ENCODE results near the gene ARPC4. TPM values are rescaled to one million over a fixed set of nuclear protein-coding genes. Genes with fewer than 3 reads are reported as not detected.

Gene ARPC4
- total RNA-seq, 2 donors from 2014 or later: 323 to 381 TPM

DNA sequence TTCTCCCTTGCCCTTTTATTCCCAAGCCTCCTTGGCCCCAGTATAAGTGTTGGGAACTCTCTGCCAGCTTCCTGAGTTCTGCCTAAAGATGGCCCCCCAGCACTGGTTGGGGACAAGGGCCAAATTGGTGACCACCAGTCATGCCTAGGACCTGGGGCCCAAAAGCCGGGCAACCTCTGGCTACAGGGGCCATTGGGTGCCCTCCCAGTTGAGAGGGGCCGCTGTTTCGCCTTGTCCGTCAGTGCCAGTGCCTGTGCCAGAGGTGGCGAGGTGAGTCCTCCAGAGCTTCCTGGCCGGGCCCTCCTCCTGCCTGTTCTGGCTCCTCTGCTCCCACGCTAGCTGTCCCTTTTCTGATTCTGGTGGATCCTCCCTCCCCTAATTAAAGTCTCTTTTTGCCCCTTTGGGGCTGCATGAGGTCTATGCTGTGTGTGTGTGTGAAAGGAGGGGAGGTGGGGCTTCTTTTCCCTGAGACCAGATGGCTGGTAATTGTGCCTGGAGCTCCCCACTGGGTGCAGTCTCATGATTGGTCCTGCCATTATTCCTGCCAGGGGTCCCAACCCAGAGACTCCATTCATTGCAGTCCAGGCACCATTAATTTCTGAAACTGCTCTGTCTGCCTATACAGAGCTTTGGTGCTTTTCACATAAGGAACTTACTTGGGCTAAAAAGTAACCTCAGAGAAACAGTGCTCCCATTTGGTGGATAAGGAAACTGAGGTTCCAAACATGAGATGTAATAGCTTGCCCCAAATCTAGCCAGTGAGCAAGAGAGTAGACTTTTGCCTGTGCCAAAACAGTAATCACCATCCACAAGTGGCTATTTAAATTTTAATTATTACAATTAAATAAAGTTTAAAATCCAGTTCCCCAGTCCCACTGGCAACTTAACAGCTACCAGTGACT is 14.1 kb downstream of the ARPC4 start:
- Mint-ChIP-seq H3K27ac (peak overlapping the region; percentile 91), H3K4me3 (no peak overlapping the region), H3K9me3 (no peaks in the 10 kb centered on the region), H3K4me1 (ENCODE audit: low read depth in 2 of 2) (peaks cover 56 to 63% of the 10 kb centered on the region in 2 donors), H3K27me3 (no peaks in the 10 kb centered on the region), H3K36me3 (peaks cover 23% of the 10 kb centered on the region)
- ATAC-seq (no peak), DNase-seq (ENCODE audit: low spot score) (no peak)

DNA sequence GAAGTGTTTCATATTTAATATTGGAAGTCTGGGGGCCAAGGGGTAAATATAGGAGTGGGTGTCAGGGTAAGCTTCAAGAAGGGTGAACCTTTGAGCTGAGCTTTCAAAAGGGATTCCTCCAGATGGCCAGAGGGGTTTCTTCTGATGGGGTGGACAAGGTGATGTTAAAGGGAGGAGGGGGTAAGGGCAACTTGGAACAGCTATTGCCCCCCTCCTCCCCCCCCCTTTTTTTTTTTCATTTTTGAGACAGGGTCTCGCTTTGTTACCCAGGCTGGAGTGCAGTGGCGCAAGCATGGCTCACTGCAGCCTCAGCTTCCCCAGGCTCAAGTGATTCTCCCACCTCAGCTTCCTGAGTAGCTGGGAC is 15.1 kb downstream of the ARPC4 start:
- Mint-ChIP-seq H3K27ac (peak overlapping the region; percentile 91), H3K4me3 (peak overlapping the region; percentile 75), H3K27me3 (no peaks in the 10 kb centered on the region), H3K9me3 (no peaks in the 10 kb centered on the region), H3K36me3 (peaks cover 22% of the 10 kb centered on the region), H3K4me1 (ENCODE audit: low read depth in 2 of 2) (peaks cover 56 to 63% of the 10 kb centered on the region in 2 donors)
- peak in 1 of 2 donors; percentile 1 for ATAC-seq
- DNase-seq (ENCODE audit: low spot score): no peak

GRCh38 chr3:9808345-9809037 is 15.6 kb downstream of the ARPC4 start:
- ATAC-seq (peak; percentile 81 to 82), DNase-seq (ENCODE audit: low spot score) (peak; percentile 62)
- Mint-ChIP-seq H3K27ac (peak overlapping the region; percentile 91), H3K36me3 (peaks cover 17% of the 10 kb centered on the region), H3K4me1 (ENCODE audit: low read depth in 2 of 2) (peaks cover 51 to 58% of the 10 kb centered on the region in 2 donors), H3K4me3 (peak overlapping the region; percentile 75), H3K9me3 (no peaks in the 10 kb centered on the region), H3K27me3 (no peaks in the 10 kb centered on the region)

GRCh38 chr3:9809239-9809614 is 16.3 kb downstream of the ARPC4 start:
- DNase-seq (ENCODE audit: low spot score): peak; percentile 38
- Mint-ChIP-seq H3K27me3 (no peaks in the 10 kb centered on the region), H3K4me3 (peak overlapping the region; percentile 75), H3K36me3 (peaks cover 9% of the 10 kb centered on the region), H3K4me1 (ENCODE audit: low read depth in 2 of 2) (peaks cover 45 to 52% of the 10 kb centered on the region in 2 donors), H3K9me3 (no peaks in the 10 kb centered on the region), H3K27ac (peak overlapping the region; percentile 91)
- no peak for ATAC-seq

DNA sequence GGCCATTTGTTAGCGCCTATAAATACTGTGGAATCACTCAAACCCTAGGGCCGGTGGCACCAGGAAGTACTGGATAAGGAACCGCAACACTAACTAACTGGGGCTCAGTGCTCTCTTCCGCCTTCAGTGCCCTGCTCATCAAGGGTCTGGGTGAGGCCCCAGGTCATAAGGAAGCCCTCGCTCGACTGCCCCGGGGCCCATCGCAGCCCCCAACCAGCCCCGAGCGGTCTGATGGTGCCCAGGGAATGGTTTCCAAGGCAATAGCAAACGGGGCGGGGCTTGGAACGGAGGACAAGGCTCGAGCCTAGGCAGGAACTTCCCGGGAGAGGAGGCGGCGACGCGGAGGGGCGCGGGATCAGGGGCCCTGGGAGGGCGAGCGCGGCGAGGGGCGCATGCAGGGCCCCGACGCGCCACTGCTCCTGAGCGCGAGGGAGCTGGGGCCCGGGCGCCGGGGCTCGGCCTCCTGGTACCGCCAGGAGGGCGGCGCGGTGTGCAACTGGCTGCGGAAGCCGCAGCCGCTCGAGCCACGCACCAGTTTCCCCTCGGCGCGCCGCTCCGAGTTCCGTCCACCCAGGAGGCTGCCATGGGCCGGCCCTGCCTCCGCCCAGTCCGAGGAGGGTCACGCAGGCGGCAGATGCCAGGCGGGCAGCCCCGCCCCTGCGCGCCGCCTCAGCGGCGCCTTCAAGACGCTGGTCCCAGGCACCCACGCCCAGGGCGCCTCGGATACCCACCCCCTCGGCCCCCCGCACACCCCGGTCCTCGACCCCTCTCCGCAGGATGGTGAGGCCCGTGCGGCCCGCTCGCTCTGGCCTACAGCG is 16.9 kb downstream of the ARPC4 start, which contains the start of gene TTLL3:
Gene TTLL3, plus strand, starts transcription at position 648 of the 818 bp plus-strand sequence. CDS start 400 bp downstream, outside the sequence.
- peaks cover 5% of the 10 kb centered on the region for H3K36me3 Mint-ChIP-seq

GRCh38 chr3:9810433-9810770 is 17.5 kb downstream of the ARPC4 start:
- H3K27ac Mint-ChIP-seq: peak overlapping the region; percentile 9 to 49

More for the DNA sequence above, 16.9 kb downstream of the ARPC4 start, which contains the start of gene TTLL3:
- ATAC-seq: peak; percentile 77 to 83
- Mint-ChIP-seq H3K9me3 (no peaks in the 10 kb centered on the region), H3K27ac (peak within 1 kb of the TSS; percentile 91), H3K27me3 (no peaks in the 10 kb centered on the region), H3K4me1 (ENCODE audit: low read depth in 2 of 2) (peaks cover 43 to 46% of the 10 kb centered on the region in 2 donors), H3K4me3 (peak within 1 kb of the TSS; percentile 75)
- DNase-seq (ENCODE audit: low spot score): peak; percentile 69

DNA sequence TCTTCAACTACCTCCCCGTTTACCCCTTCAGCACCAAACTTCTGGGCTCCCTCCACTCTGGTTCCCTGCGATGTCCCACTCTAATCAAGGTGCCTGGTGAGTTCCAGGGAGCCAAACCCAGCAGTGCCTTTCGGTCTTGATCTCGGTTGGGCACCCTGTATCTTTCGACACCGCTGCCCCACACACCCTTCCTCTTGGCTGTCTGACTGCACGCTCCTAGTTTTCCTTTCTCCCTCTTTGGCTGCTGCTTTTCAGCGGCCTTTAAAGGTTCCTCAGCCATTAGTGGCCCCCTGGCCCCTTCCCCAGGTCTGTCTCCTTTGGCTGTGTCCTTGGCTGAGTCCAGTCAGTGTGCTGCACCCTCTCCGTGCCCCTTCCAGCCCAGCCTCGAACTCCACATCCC is 18.0 kb downstream of the ARPC4 start:
- peaks cover 5% of the 10 kb centered on the region for H3K36me3 Mint-ChIP-seq
- no peak for ATAC-seq
- H3K27me3 Mint-ChIP-seq: no peaks in the 10 kb centered on the region
- peaks cover 43 to 46% of the 10 kb centered on the region in 2 donors for H3K4me1 Mint-ChIP-seq (ENCODE audit: low read depth in 2 of 2)
- peak; percentile 29 for DNase-seq (ENCODE audit: low spot score)
- no peaks in the 10 kb centered on the region for H3K9me3 Mint-ChIP-seq
- H3K4me3 Mint-ChIP-seq: peak overlapping the region; percentile 75
- H3K27ac Mint-ChIP-seq: peak overlapping the region; percentile 9 to 49

More at GRCh38 chr3:9810433-9810770, 17.5 kb downstream of the ARPC4 start:
- H3K9me3 Mint-ChIP-seq: no peaks in the 10 kb centered on the region
- peaks cover 43 to 46% of the 10 kb centered on the region in 2 donors for H3K4me1 Mint-ChIP-seq (ENCODE audit: low read depth in 2 of 2)
- peaks cover 5% of the 10 kb centered on the region for H3K36me3 Mint-ChIP-seq
- peak overlapping the region; percentile 75 for H3K4me3 Mint-ChIP-seq
- no peaks in the 10 kb centered on the region for H3K27me3 Mint-ChIP-seq
- DNase-seq (ENCODE audit: low spot score) (peak; percentile 37), ATAC-seq (no peak)

DNA sequence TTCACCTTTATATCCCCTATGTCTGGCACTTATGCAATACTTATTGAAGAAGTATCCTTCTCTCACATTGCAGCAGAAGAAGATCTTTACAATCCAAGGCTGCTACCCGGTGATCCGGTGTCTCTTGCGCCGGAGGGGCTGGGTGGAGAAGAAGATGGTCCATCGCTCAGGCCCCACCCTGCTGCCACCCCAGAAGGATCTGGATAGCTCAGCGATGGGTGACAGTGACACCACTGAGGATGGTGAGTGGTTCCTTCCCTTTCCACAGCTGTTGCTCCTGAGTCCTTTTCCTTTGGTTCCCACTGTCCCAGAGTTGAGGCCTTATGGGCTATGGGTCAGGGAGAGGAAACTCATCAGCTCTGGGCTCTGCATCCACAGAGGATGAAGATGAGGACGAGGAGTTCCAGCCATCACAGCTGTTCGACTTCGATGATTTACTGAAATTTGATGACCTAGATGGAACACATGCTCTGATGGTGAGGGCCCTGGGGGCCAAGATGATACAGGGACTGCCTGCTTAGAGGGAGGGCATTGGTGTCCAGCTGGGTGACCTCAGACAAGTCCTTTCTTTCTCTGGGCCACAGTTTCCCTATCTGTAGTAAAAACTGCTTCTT is 20.1 kb downstream of the ARPC4 start:
- DNase-seq (ENCODE audit: low spot score) (peak; percentile 18), ATAC-seq (no peak)
- Mint-ChIP-seq H3K4me1 (ENCODE audit: low read depth in 2 of 2) (peaks cover 32% of the 10 kb centered on the region in 2 donors), H3K36me3 (peaks cover 5% of the 10 kb centered on the region), H3K4me3 (no peak overlapping the region), H3K27ac (no peak overlapping the region), H3K27me3 (no peaks in the 10 kb centered on the region), H3K9me3 (no peaks in the 10 kb centered on the region)

DNA sequence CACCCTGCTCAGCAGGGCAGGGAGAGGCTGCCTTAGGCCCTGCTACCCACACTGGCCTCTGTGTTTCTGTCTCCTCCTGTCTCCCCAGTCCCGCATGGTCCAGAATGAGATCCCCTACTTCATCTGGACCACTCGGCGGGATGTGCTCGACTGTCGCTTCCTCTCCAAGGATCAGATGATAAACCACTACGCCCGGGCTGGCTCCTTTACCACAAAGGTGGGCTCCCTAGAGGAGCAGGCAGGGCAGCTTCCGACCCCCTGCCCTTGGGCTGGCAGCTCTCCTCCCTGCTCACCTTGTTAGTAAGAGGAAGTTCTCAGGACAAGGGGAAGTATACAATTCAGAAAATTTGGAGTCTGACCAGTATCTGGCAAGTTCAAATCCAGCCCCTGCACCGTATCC is 23.1 kb downstream of the ARPC4 start:
- ATAC-seq: no peak
- Mint-ChIP-seq H3K27ac (no peak overlapping the region), H3K9me3 (no peaks in the 10 kb centered on the region)

GRCh38 chr3:9817436-9817835 is 24.6 kb downstream of the ARPC4 start:
- H3K27ac Mint-ChIP-seq: no peak overlapping the region
- no peak for DNase-seq (ENCODE audit: low spot score)
- no peaks in the 10 kb centered on the region for H3K27me3 Mint-ChIP-seq
- peaks cover 0 to 6% of the 10 kb centered on the region in 2 donors for H3K4me1 Mint-ChIP-seq (ENCODE audit: low read depth in 2 of 2)
- ATAC-seq: no peak
- no peak overlapping the region for H3K4me3 Mint-ChIP-seq
- no peaks in the 10 kb centered on the region for H3K9me3 Mint-ChIP-seq
- peaks cover 7% of the 10 kb centered on the region for H3K36me3 Mint-ChIP-seq

More for the DNA sequence above, 23.1 kb downstream of the ARPC4 start:
- Mint-ChIP-seq H3K36me3 (peaks cover 12% of the 10 kb centered on the region), H3K4me3 (no peak overlapping the region), H3K27me3 (no peaks in the 10 kb centered on the region), H3K4me1 (ENCODE audit: low read depth in 2 of 2) (peaks cover 9 to 16% of the 10 kb centered on the region in 2 donors)
- no peak for DNase-seq (ENCODE audit: low spot score)

GRCh38 chr3:9818666-9819335 is 25.9 kb downstream of the ARPC4 start:
- Mint-ChIP-seq H3K9me3 (no peaks in the 10 kb centered on the region), H3K36me3 (peaks cover 7% of the 10 kb centered on the region), H3K27me3 (no peaks in the 10 kb centered on the region), H3K4me1 (ENCODE audit: low read depth in 2 of 2) (peaks cover 0 to 6% of the 10 kb centered on the region in 2 donors), H3K4me3 (no peak overlapping the region), H3K27ac (no peak overlapping the region)
- ATAC-seq (no peak), DNase-seq (ENCODE audit: low spot score) (no peak)

- DNase-seq (ENCODE audit: low spot score) (no peak), ATAC-seq (peak in 1 of 2 donors; percentile 17)
- no peak overlapping the region for H3K27ac Mint-ChIP-seq
- H3K9me3 Mint-ChIP-seq: no peaks in the 10 kb centered on the region
- H3K27me3 Mint-ChIP-seq: no peaks in the 10 kb centered on the region
- peaks cover 0 to 6% of the 10 kb centered on the region in 2 donors for H3K4me1 Mint-ChIP-seq (ENCODE audit: low read depth in 2 of 2)
- no peak overlapping the region for H3K4me3 Mint-ChIP-seq
- peaks cover 7% of the 10 kb centered on the region for H3K36me3 Mint-ChIP-seq
These were observed 27.7 kb downstream of the ARPC4 start for GRCh38 chr3:9820543-9820942.

Data from natural killer cell treated with Interleukin-12 subunit alpha and Interleukin-12 subunit beta and Interleukin-15 and Interleukin-18, amount 100 ng/mL, for 72 hours (primary cell).